Measurements from ENCODE around the gene LYZL6.

GRCh38 chr17:35920229-35920628 is 23.3 kb downstream of the LYZL6 start:
- TF ChIP-seq CTCF (IDR thresholded peaks at IDR 0.05; ENCODE audit: poor library complexity) (no peak), EZH2 (IDR thresholded peaks at IDR 0.05; ENCODE audit: borderline replicate concordance) (no peak)

All from hepatocyte (in vitro differentiated cells).